Fibroblast of mammary gland (primary cell): Measurements from ENCODE around the gene TBXAS1.

Source experiments
- DNase-seq: peaks from one replicate; pipeline ENCODE4 v3.0.0-alpha.2; 2010; ENCODE audit warnings: low read depth
- H3K4me3 ChIP-seq: 2 replicates; pipeline ENCODE4 v1.5.1; 2011; ENCODE audit warnings: low read depth, mild to moderate bottlenecking, low read length, moderate library complexity; ENCODE audit not compliant: control insufficient read depth
- TF ChIP-seq, protein P1 (sequence below): conservative IDR thresholded peaks from 2 replicates; pipeline ENCODE4 v1.5.1; 2011; ENCODE audit warnings: low read depth, low read length, inconsistent platforms; ENCODE audit not compliant: control insufficient read depth, insufficient read depth

Gene TBXAS1

GRCh38 chr7:139940866-139941265, 111.8 kb downstream of the TBXAS1 start:
- TF ChIP-seq, protein P1, sequence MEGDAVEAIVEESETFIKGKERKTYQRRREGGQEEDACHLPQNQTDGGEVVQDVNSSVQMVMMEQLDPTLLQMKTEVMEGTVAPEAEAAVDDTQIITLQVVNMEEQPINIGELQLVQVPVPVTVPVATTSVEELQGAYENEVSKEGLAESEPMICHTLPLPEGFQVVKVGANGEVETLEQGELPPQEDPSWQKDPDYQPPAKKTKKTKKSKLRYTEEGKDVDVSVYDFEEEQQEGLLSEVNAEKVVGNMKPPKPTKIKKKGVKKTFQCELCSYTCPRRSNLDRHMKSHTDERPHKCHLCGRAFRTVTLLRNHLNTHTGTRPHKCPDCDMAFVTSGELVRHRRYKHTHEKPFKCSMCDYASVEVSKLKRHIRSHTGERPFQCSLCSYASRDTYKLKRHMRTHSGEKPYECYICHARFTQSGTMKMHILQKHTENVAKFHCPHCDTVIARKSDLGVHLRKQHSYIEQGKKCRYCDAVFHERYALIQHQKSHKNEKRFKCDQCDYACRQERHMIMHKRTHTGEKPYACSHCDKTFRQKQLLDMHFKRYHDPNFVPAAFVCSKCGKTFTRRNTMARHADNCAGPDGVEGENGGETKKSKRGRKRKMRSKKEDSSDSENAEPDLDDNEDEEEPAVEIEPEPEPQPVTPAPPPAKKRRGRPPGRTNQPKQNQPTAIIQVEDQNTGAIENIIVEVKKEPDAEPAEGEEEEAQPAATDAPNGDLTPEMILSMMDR, result no peak

DNA sequence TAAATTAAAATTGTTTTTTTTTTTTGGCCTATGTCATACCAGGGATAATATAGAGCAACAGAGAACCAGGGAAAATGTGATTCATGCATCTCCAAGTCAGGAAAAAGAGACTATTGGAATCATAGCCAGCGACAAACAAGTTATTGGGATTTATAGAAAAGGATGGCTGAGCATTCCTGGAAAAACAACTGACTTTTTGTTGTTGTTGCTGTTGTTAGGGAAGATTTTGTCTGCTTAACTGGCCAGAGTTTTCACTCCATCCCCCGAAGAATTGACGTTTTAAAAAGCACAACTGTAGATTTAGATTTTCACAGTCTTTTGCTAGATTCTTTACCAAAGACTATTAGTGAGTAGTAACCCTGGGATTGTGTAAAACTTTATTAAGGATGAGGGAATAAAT, 112.4 kb downstream of the TBXAS1 start:
- TF ChIP-seq, protein P1, result no peak
- H3K4me3 ChIP-seq, result no peak overlapping the region

More at GRCh38 chr7:139940866-139941265, 111.8 kb downstream of the TBXAS1 start:
- no peak overlapping the region for H3K4me3 ChIP-seq
- no peak for DNase-seq

DNA sequence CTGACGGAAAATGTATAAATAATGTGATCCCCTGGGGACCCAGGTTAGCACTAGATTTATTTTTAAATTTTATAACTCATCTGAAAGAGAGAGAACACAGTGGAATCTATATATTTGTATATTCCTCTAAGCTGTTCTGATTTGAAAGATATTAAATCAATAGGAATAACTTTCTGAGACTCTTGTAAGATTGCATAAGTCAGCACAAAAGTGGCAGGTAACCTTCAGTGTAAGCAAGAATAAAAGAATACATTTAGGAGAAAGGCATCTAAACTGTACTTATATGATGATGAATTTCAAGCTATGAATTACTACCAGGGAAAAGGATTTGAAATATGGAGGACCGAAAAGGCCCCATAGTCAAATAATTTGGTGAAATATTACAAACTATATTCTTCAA, 112.8 kb downstream of the TBXAS1 start:
- no peak for DNase-seq
- H3K4me3 ChIP-seq, result no peak overlapping the region
- TF ChIP-seq, protein P1, result no peak

More for the DNA sequence above, 112.4 kb downstream of the TBXAS1 start:
- no peak for DNase-seq

DNA sequence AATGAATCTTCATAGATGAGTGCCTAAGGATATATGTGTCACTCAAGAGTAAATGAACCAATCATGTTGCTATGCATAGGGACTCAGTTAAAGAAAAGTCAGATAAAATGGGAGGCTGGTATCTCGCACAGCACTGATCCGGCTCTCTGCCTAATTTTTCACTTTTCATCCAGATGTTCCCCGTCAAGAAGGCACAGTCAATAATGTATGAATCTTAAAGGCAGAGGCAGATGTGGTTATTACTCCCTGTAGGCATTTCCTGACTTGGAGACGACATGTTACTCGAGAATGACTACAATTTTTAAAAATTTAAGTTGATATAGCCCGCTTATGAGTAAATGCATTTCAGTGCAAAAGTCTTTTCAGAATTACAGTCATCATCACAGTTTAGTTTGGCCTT, 113.6 kb downstream of the TBXAS1 start:
- TF ChIP-seq, protein P1, result no peak
- no peak for DNase-seq
- H3K4me3 ChIP-seq, result no peak overlapping the region

DNA sequence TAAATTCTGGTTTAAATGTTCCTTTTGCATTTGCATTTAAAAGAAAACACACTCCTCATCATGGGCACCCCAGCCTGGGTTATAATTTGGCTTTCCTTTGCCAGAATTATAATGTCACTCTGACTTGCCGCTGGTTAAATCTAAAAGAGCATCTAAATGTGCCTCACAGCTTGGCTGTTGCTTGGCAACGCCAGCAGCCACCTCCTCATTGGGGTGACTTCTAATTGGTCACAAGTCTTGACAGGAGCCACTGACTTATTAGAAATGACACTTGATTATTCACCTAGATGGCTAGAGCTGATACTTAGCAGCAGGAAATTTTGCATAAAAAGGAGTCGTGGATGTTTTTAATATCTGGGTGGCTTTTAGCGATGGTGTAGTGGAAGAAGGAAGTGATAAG, 114.3 kb downstream of the TBXAS1 start:
- TF ChIP-seq, protein P1, result no peak
- H3K4me3 ChIP-seq, result no peak overlapping the region
- DNase-seq, result no peak

GRCh38 chr7:139944248-139944647, 115.2 kb downstream of the TBXAS1 start:
- TF ChIP-seq, protein P1, result no peak
- H3K4me3 ChIP-seq, result no peak overlapping the region
- no peak for DNase-seq

GRCh38 chr7:139946533-139946932, 117.5 kb downstream of the TBXAS1 start:
- no peak for DNase-seq
- TF ChIP-seq, protein P1, result no peak
- H3K4me3 ChIP-seq, result no peak overlapping the region
